Suprapubic skin (tissue), 4 donors: Measurements from ENCODE around the gene SRPK1. TPM values are rescaled to one million over a fixed set of nuclear protein-coding genes. Genes with fewer than 3 reads are reported as not detected.
"Not testable (repeated sequence)": the region's sequence is repeated elsewhere in the genome, so short reads cannot be mapped to it uniquely, and the experiment has no call there.

ENCODE experiments used
- DNase-seq, 2 donors: peaks; one replicate each; pipeline ENCODE4 v3.0.0-alpha.2; 2019; ENCODE audit warnings: low spot score in 2 of 2
- H3K27ac ChIP-seq: fragments of 200-600 bp; sonication (generic); one replicate; pipeline ENCODE4 v1.5.1; 2019
- H3K27me3 ChIP-seq: fragments of 200-600 bp; sonication (generic); one replicate; pipeline ENCODE4 v1.5.1; 2019
- H3K36me3 ChIP-seq: fragments of 200-600 bp; sonication (generic); one replicate; pipeline ENCODE4 v1.5.1; 2019
- H3K4me1 ChIP-seq: fragments of 200-600 bp; sonication (generic); one replicate; pipeline ENCODE4 v1.5.1; 2019
- H3K4me3 ChIP-seq: fragments of 200-600 bp; sonication (generic); one replicate; pipeline ENCODE4 v1.5.1; 2019; ENCODE audit warnings: mild to moderate bottlenecking
- H3K9me3 ChIP-seq: fragments of 200-600 bp; sonication (generic); one replicate; pipeline ENCODE4 v1.5.1; 2019
- CTCF ChIP-seq, 2 donors: fragments of 200-600 bp in 1 of 2; fragments of 450-650 bp in 1 of 2; sonication (generic) in 1 of 2; IDR thresholded peaks; one replicate each; pipeline ENCODE4 v1.5.1; 2016 to 2019; ENCODE audit warnings: antibody characterized with exemption in 2 of 2, mild to moderate bottlenecking in 1 of 2, moderate library complexity in 1 of 2
- EP300 ChIP-seq: sonication (generic); formaldehyde crosslinking; IDR thresholded peaks from one replicate; pipeline ENCODE4 v1.6.1; 2017; ENCODE audit warnings: antibody characterized with exemption
- POLR2A ChIP-seq, 2 donors: fragments of 450-650 bp; IDR thresholded peaks; one replicate each; pipeline ENCODE4 v1.6.1; 2017; ENCODE audit warnings: antibody characterized with exemption in 2 of 2, mild to moderate bottlenecking in 2 of 2, moderate library complexity in 2 of 2
- POLR2AphosphoS5 ChIP-seq, 3 donors: sonication (generic); formaldehyde crosslinking; IDR thresholded peaks; one replicate each; pipeline ENCODE4 v1.6.1; 2017; ENCODE audit warnings: antibody characterized with exemption in 3 of 3
- WGBS: methylation state at CpG from one replicate; pipeline ENCODE4 v1.1.5; 2018; 5-methylcytosine and 5-hydroxymethylcytosine counted together
- total RNA-seq, 4 donors: library from RNA; depleted of rRNA; stranded (reverse); fragments of >200 nt; gene quantifications; one replicate each; pipeline ENCODE4 v1.1.0, GENCODE V29; 2016

The SRPK1 gene
- total RNA-seq, 4 donors from 2014 or later = 73.9 to 127 (median 91.2) TPM

DNA sequence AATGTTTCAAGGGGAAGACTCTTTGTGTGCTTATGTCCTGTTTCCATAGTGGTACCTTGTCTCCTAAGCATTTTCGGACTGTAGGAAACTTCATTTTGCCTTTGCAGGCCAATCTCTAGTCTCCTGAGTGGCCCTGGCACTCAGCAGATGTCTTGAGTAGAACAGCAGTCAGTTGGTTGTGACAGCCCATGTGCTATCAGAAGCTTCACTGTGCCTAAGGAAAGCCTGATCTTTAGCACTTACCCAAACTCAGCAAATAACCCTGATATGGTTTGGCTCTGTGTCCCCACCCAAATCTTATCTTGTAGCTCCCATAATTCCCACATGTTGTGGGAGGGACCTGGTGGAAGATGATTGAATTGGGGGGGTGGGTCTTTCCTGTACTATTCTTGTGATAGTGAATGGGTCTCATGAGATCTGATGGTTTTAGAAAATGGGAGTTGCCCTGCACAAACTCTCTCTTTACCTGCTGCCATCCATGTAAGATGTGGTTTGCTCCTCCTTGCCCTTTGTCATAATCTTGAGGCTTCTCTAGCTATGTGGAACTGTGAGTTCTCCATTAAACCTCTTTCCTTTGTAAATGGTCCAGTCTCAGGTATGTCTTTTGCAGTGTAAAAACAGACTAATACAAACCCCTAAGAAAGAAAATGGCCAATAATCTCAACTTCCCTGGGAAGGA lies 15.9 kb upstream of the SRPK1 start:
- Histone ChIP-seq H3K36me3 (no peaks in the 10 kb centered on the region), H3K4me1 (no peaks in the 10 kb centered on the region), H3K9me3 (no peaks in the 10 kb centered on the region), H3K4me3 (no peak overlapping the region), H3K27ac (no peak overlapping the region), H3K27me3 (no peaks in the 10 kb centered on the region)
- no peak for DNase-seq
- WGBS = 89% methylated on average over 1 of the region's 1 CpG
- TF ChIP-seq POLR2A (IDR thresholded peaks at IDR 0.05) (no peak), EP300 (no peak), CTCF (IDR thresholded peaks at IDR 0.05) (no peak), POLR2AphosphoS5 (IDR thresholded peaks at IDR 0.05) (no peak)

GRCh38 chr6:35935469-35935868 lies 14.6 kb upstream of the SRPK1 start:
- Histone ChIP-seq H3K4me3 (no peak overlapping the region), H3K27ac (no peak overlapping the region), H3K4me1 (no peaks in the 10 kb centered on the region), H3K27me3 (no peaks in the 10 kb centered on the region), H3K9me3 (no peaks in the 10 kb centered on the region), H3K36me3 (no peaks in the 10 kb centered on the region)
- WGBS = 48% methylated on average over 5 of the region's 5 CpGs
- TF ChIP-seq EP300 (no peak), POLR2AphosphoS5 (IDR thresholded peaks at IDR 0.05) (no peak), CTCF (IDR thresholded peaks at IDR 0.05) (no peak), POLR2A (IDR thresholded peaks at IDR 0.05) (no peak)
- DNase-seq = no peak

- WGBS = 52% methylated on average over 2 of the region's 2 CpGs
- no peak for TF ChIP-seq CTCF (IDR thresholded peaks at IDR 0.05)
- TF ChIP-seq POLR2AphosphoS5 (IDR thresholded peaks at IDR 0.05) = no peak
- TF ChIP-seq POLR2A (IDR thresholded peaks at IDR 0.05) = no peak
- no peak for TF ChIP-seq EP300
- Histone ChIP-seq H3K36me3 (no peaks in the 10 kb centered on the region), H3K27me3 (no peaks in the 10 kb centered on the region), H3K9me3 (no peaks in the 10 kb centered on the region), H3K4me3 (no peak overlapping the region), H3K4me1 (no peaks in the 10 kb centered on the region), H3K27ac (no peak overlapping the region)
- DNase-seq = no peak
Measured at GRCh38 chr6:35933844-35934243, 12.9 kb upstream of the SRPK1 start.

DNA sequence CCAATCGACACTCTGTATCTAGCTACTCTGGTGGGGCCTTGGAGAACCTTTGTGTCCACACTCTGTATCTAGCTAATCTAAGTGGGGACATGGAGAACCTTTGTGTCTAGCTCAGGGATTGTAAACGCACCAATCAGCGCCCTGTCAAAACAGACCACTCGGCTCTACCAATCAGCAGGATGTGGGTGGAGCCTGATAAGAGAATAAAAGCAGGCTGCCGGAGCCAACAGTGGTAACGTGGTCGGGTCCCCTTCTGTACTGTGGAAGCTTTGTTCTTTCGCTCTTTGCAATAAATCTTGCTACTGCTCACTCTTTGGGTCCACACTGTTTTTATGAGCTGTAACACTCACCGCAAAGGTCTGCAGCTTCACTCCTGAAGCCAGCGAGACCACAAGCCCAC lies 11.0 kb upstream of the SRPK1 start:
- DNase-seq, H3K4me3 ChIP-seq, H3K36me3 ChIP-seq, H3K27me3 ChIP-seq, H3K4me1 ChIP-seq, H3K27ac ChIP-seq, H3K9me3 ChIP-seq: not testable (repeated sequence)
- 82% methylated on average over 10 of the region's 10 CpGs for WGBS

DNA sequence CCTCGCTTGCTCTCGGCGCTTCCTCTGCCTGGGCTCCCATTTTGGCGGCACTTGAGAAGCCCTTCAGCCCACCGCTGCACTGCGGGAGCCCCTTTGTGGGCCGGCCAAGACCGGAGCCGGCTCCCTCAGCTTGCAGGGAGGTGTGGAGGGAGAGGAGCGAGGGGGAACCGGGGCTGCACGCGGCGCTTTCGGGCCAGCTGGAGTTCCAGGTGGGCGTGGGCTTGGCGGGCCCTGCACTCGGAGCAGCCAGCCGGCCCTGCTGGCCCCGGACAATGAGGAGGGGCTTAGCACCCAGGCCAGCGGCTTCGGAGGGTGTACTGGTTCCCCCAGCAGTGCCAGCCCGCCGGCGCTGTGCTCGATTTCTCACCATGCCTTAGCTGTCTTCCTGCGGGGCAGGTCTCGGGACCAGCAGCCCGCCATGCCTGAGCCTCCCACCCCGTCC lies 10.2 kb upstream of the SRPK1 start:
- no peak for DNase-seq
- 94% methylated on average over 18 of the region's 30 CpGs for WGBS
- Histone ChIP-seq H3K36me3 (no peaks in the 10 kb centered on the region), H3K27ac (no peak overlapping the region), H3K4me3 (no peak overlapping the region), H3K9me3 (no peaks in the 10 kb centered on the region), H3K27me3 (no peaks in the 10 kb centered on the region), H3K4me1 (no peaks in the 10 kb centered on the region)
- TF ChIP-seq POLR2A (IDR thresholded peaks at IDR 0.05) (no peak), EP300 (no peak), POLR2AphosphoS5 (IDR thresholded peaks at IDR 0.05) (no peak), CTCF (IDR thresholded peaks at IDR 0.05) (no peak)

DNA sequence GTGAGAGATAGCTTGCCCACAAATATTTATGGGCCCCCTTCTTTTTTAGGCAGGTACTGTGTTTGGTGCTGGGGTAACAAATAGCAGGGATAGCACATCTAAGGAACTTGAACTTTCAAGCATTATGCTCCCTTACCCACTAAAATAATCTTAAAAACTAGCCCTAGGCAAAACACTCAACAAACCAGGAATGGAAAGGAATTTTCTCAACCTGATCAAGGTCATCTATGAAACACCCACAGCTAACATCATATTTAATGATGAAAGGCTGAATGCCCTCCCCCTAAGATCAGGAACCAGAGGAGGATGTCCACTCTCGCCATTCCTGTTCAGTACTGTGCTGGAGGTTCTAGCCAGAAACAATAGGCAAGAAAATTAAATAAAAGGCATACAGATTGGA lies 8.7 kb upstream of the SRPK1 start:
- no peak for TF ChIP-seq CTCF (IDR thresholded peaks at IDR 0.05)
- TF ChIP-seq POLR2AphosphoS5 (IDR thresholded peaks at IDR 0.05) = no peak
- no peak for TF ChIP-seq POLR2A (IDR thresholded peaks at IDR 0.05)
- TF ChIP-seq EP300 = no peak
- no peak overlapping the region for H3K4me3 ChIP-seq
- H3K9me3 ChIP-seq = no peaks in the 10 kb centered on the region
- H3K27me3 ChIP-seq = no peaks in the 10 kb centered on the region
- H3K4me1 ChIP-seq = no peaks in the 10 kb centered on the region
- DNase-seq = no peak
- 80% methylated on average over 1 of the region's 1 CpG for WGBS
- no peaks in the 10 kb centered on the region for H3K36me3 ChIP-seq
- no peak overlapping the region for H3K27ac ChIP-seq
